ENCODE measurements around the gene SCN7A.

DNA sequence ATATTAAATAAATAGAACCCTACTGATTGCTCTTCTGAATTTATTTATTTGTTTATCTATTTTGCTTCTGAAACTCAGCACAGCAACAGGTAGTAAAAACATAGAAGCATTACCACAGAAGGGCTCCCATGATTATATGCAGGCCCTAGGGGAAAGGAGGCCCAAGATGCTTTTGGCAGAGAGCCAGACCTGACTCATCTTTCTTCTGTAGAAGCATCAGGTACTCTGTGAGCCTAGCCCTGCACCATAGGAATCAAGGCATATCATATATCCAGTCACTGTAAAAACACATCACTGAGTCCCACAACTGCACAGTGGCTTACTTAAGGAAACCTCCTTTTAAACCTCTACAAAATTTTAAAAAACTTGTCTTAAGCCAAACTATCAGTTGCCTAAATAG, 120.1 kb downstream of the SCN7A start:
- TF ChIP-seq, protein P1, sequence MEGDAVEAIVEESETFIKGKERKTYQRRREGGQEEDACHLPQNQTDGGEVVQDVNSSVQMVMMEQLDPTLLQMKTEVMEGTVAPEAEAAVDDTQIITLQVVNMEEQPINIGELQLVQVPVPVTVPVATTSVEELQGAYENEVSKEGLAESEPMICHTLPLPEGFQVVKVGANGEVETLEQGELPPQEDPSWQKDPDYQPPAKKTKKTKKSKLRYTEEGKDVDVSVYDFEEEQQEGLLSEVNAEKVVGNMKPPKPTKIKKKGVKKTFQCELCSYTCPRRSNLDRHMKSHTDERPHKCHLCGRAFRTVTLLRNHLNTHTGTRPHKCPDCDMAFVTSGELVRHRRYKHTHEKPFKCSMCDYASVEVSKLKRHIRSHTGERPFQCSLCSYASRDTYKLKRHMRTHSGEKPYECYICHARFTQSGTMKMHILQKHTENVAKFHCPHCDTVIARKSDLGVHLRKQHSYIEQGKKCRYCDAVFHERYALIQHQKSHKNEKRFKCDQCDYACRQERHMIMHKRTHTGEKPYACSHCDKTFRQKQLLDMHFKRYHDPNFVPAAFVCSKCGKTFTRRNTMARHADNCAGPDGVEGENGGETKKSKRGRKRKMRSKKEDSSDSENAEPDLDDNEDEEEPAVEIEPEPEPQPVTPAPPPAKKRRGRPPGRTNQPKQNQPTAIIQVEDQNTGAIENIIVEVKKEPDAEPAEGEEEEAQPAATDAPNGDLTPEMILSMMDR (IDR thresholded peaks at IDR 0.05): no peak
- TF ChIP-seq POLR2A (IDR thresholded peaks at IDR 0.05): no peak
